CD4-positive, alpha-beta T cell treated with Interleukin-6 at 100 ng/mL for 8 hours (primary cell): Measurements from ENCODE around the gene ADGRG1.
"Not testable (repeated sequence)": the region's sequence is repeated elsewhere in the genome, so short reads cannot be mapped to it uniquely, and the experiment has no call there.

Source experiments
- DNase-seq: peaks from one replicate; pipeline ENCODE4 v3.0.0-alpha.2; 2020; ENCODE audit warnings: mixed read lengths, low spot score

The ADGRG1 gene

GRCh38 chr16:57628008-57628781 is at the start of gene ADGRG1:
ADGRG1 (plus strand) TSS chr16:57628630; CDS start chr16:57650288, 21,658 bp downstream.
- DNase-seq: no peak

- DNase-seq: no peak
These were observed 49.1 kb upstream of the ADGRG1 start for GRCh38 chr16:57579361-57579665.

GRCh38 chr16:57585051-57585687 is 43.3 kb upstream of the ADGRG1 start:
- no peak for DNase-seq

- no peak for DNase-seq
These were observed 39.6 kb upstream of the ADGRG1 start for GRCh38 chr16:57588831-57589230.

GRCh38 chr16:57589374-57589773 is 39.1 kb upstream of the ADGRG1 start:
- DNase-seq: no peak

- DNase-seq: no peak
These were observed 37.8 kb upstream of the ADGRG1 start for GRCh38 chr16:57590654-57591085.

- peak; percentile 55 for DNase-seq
These were observed 37.2 kb upstream of the ADGRG1 start for GRCh38 chr16:57591086-57591869.

GRCh38 chr16:57591870-57592485 is 36.5 kb upstream of the ADGRG1 start:
- no peak for DNase-seq

GRCh38 chr16:57592591-57593003 is 35.8 kb upstream of the ADGRG1 start:
- peak; percentile 85 for DNase-seq

GRCh38 chr16:57593021-57593420 is 35.4 kb upstream of the ADGRG1 start:
- no peak for DNase-seq

GRCh38 chr16:57593990-57594389 is 34.4 kb upstream of the ADGRG1 start:
- no peak for DNase-seq

GRCh38 chr16:57594531-57595031 is 33.8 kb upstream of the ADGRG1 start:
- no peak for DNase-seq

- DNase-seq: not testable (repeated sequence)
These were observed 32.2 kb upstream of the ADGRG1 start for GRCh38 chr16:57596234-57596633.

- no peak for DNase-seq
These were observed 30.0 kb upstream of the ADGRG1 start for GRCh38 chr16:57598437-57598836.

GRCh38 chr16:57600048-57600835 is 28.2 kb upstream of the ADGRG1 start:
- peak; percentile 27 for DNase-seq

- DNase-seq: no peak
These were observed 27.4 kb upstream of the ADGRG1 start for GRCh38 chr16:57600952-57601580.

GRCh38 chr16:57601801-57602478 is 26.5 kb upstream of the ADGRG1 start:
- DNase-seq: peak; percentile 55

- DNase-seq: no peak
These were observed 25.1 kb upstream of the ADGRG1 start for GRCh38 chr16:57603115-57604024.

- DNase-seq: no peak
These were observed 24.3 kb upstream of the ADGRG1 start for GRCh38 chr16:57604177-57604576.
